ENCODE data around the gene EDIL3.

DNA sequence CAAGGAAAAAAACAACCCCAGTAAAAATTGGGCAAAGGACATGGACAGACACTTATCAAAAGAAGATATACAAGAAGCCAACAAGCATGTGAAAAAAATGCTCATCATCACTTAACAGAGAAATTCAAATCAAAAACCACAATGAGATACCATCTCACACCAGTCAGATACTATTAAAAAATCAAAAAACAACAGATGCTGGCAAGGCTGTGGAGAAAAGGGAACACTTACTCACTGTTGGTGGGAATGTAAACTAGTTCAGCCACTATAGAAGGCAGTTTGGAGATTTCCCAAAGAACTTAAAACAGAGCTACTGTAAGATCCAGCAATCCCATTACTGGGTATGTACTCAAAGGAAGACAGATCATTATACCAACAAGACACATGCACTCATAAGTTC lies 157.4 kb downstream of the EDIL3 start:
- TF ChIP-seq CTCF (conservative IDR thresholded peaks at IDR 0.05 in 1 of 2, IDR thresholded peaks at IDR 0.05 in 1 of 2; ENCODE audit: low read depth in 1 of 2, low read length in 2 of 2) = no peak
- no peak for TF ChIP-seq EZH2 (IDR thresholded peaks at IDR 0.05; ENCODE audit: low read length, missing control alignments)

Data from fibroblast of lung (primary cell).